Spleen (tissue), 11 donors: ENCODE results near the gene ERBB4. TPM values are rescaled to one million over a fixed set of nuclear protein-coding genes. Genes with fewer than 3 reads are reported as not detected.

ENCODE experiments used
- DNase-seq: peaks from one replicate; pipeline ENCODE4 v3.0.0-alpha.2; 2020
- H3K27ac ChIP-seq, 8 donors: fragments of 200-600 bp; sonication (generic) in 7 of 8; 1 replicate in 4 of 8; 2 replicates in 4 of 8; pipeline versions ENCODE4 v1.5.0 to v1.8.0; 2016 to 2021; ENCODE audit warnings: inconsistent platforms in 4 of 8, mild to moderate bottlenecking in 4 of 8, moderate library complexity in 1 of 8
- H3K27me3 ChIP-seq, 7 donors: fragments of 200-600 bp; sonication (generic) in 6 of 7; replicated peaks in 1 of 7; 1 replicate in 4 of 7; 2 replicates in 3 of 7; pipeline versions ENCODE4 v1.5.0 to v1.8.0; 2016 to 2021; ENCODE audit warnings: inconsistent platforms in 3 of 7, mild to moderate bottlenecking in 1 of 7
- H3K36me3 ChIP-seq, 6 donors: fragments of 200-600 bp; sonication (generic) in 5 of 6; 1 replicate in 4 of 6; 2 replicates in 2 of 6; pipeline versions ENCODE4 v1.5.0 to v1.8.0; 2016 to 2021; ENCODE audit warnings: inconsistent platforms in 2 of 6
- H3K4me1 ChIP-seq, 6 donors: fragments of 200-600 bp; sonication (generic) in 5 of 6; 1 replicate in 3 of 6; 2 replicates in 3 of 6; pipeline versions ENCODE4 v1.5.0 to v1.8.0; 2016 to 2021; ENCODE audit warnings: inconsistent platforms in 3 of 6
- H3K4me3 ChIP-seq, 8 donors: fragments of 200-600 bp; sonication (generic) in 7 of 8; 1 replicate in 4 of 8; 2 replicates in 4 of 8; pipeline versions ENCODE4 v1.5.0 to v1.8.0; 2016 to 2021; ENCODE audit warnings: inconsistent platforms in 4 of 8, mild to moderate bottlenecking in 4 of 8, moderate library complexity in 2 of 8
- H3K9me3 ChIP-seq, 8 donors: fragments of 200-600 bp; sonication (generic) in 7 of 8; 1 replicate in 4 of 8; 2 replicates in 4 of 8; pipeline versions ENCODE4 v1.5.0 to v1.8.0; 2016 to 2021; ENCODE audit warnings: inconsistent platforms in 4 of 8
- CTCF ChIP-seq, 11 experiments: fragments of 200-600 bp in 7 of 11; fragments of 450-650 bp in 4 of 11; sonication (generic) in 4 of 11; IDR thresholded peaks in 8 of 11; conservative IDR thresholded peaks in 3 of 11; 1 replicate in 7 of 11; 2 replicates in 4 of 11; pipeline versions ENCODE4 v1.4.0 to v1.8.0; 2016 to 2021; ENCODE audit warnings: antibody characterized with exemption in 11 of 11, inconsistent platforms in 4 of 11, mild to moderate bottlenecking in 1 of 11
- POLR2A ChIP-seq, 3 donors: fragments of 450-650 bp; IDR thresholded peaks; one replicate each; pipeline ENCODE4 v1.5.1; 2017; ENCODE audit warnings: antibody characterized with exemption in 3 of 3, mild to moderate bottlenecking in 1 of 3
- POLR2AphosphoS5 ChIP-seq, 3 donors: sonication (generic); formaldehyde crosslinking; IDR thresholded peaks; one replicate each; pipeline ENCODE4 v1.5.1; 2017; ENCODE audit warnings: antibody characterized with exemption in 3 of 3
- WGBS, 5 donors: extraction: QIAGEN DNeasy Blood & Tissue Kit in 3 of 5; methylation state at CpG; one replicate each; pipeline versions ENCODE4 v1.1.5 to v1.1.7; 2013 to 2018; 5-methylcytosine and 5-hydroxymethylcytosine counted together
- intact Hi-C: fragments of 100-400 bp; cut with DNase I; formaldehyde crosslinking; loops from one replicate; pipeline ENCODE4 v1.15.0; 2023; ENCODE audit warnings: low total_unique reads
- polyA plus RNA-seq, 3 donors: library from polyadenylated mRNA; stranded (reverse); fragments of 200-250 nt; gene quantifications; one replicate each; pipeline ENCODE4 v1.2.1, GENCODE V29; 2013
- total RNA-seq, 7 donors: library from RNA; depleted of rRNA in 3 of 7; stranded (reverse); fragments of >200 nt in 3 of 7; fragmentation: NEBNext Ultra II Directional in 4 of 7; extraction: Animal tissue kit (Norgen Biotek cat#: 25700) in 4 of 7; gene quantifications; one replicate each; pipeline versions ENCODE4 v1.1.0 to v1.2.1, GENCODE V29; 2016 to 2021
- donor health status: healthy with polysubstance abuse.
- donor health status: DM: no; HTN: no; CAD: no; lungs with moderate emphysema.
- donor health status: DM: no; HTN: no; CAD: no.
- donor health status: Bipolar disorder and iron deficiency.
- donor health status: healthy.
- donor health status: DM: no; HTN: no; CAD: no.
- donor health status: DM: yes; HTN: yes; CAD: no.

Gene ERBB4
- total and polyA plus RNA-seq, 10 donors: under 0.01 to 1.4 (median 0.35) TPM

- H3K4me3 ChIP-seq: no peak overlapping the region
- no peak overlapping the region for H3K27ac ChIP-seq
- peaks cover 0 to 31% (median 11%) of the 10 kb centered on the region in 8 donors for H3K9me3 ChIP-seq
- H3K27me3 ChIP-seq: no peaks in the 10 kb centered on the region
- H3K4me1 ChIP-seq: no peaks in the 10 kb centered on the region
- H3K36me3 ChIP-seq: no peaks in the 10 kb centered on the region
- TF ChIP-seq CTCF (IDR thresholded peaks at IDR 0.05 in 8 of 11, conservative IDR thresholded peaks at IDR 0.05 in 3 of 11): no peak
- TF ChIP-seq POLR2AphosphoS5 (IDR thresholded peaks at IDR 0.05): no peak
- no peak for TF ChIP-seq POLR2A (IDR thresholded peaks at IDR 0.05)
- DNase-seq: no peak
- intact Hi-C loops: no loop called here
Observed at GRCh38 chr2:211503856-211504255, 1034.7 kb downstream of the ERBB4 start.

GRCh38 chr2:211503198-211503597 is 1035.4 kb downstream of the ERBB4 start:
- Histone ChIP-seq H3K9me3 (peaks cover 0 to 31% (median 11%) of the 10 kb centered on the region in 8 donors), H3K27ac (no peak overlapping the region), H3K36me3 (no peaks in the 10 kb centered on the region), H3K4me3 (no peak overlapping the region), H3K4me1 (no peaks in the 10 kb centered on the region), H3K27me3 (no peaks in the 10 kb centered on the region)
- intact Hi-C loops: no loop called here
- TF ChIP-seq CTCF (IDR thresholded peaks at IDR 0.05 in 8 of 11, conservative IDR thresholded peaks at IDR 0.05 in 3 of 11) (no peak), POLR2AphosphoS5 (IDR thresholded peaks at IDR 0.05) (no peak), POLR2A (IDR thresholded peaks at IDR 0.05) (no peak)
- WGBS, 5 donors: 84 to 95% (median 90%) methylated on average over 3 to 4 of the region's 4 CpGs
- DNase-seq: no peak

GRCh38 chr2:211498551-211499205 is 1039.9 kb downstream of the ERBB4 start:
- H3K36me3 ChIP-seq: no peaks in the 10 kb centered on the region
- intact Hi-C loops: no loop called here
- TF ChIP-seq CTCF (IDR thresholded peaks at IDR 0.05 in 8 of 11, conservative IDR thresholded peaks at IDR 0.05 in 3 of 11) (no peak), POLR2AphosphoS5 (IDR thresholded peaks at IDR 0.05) (no peak), POLR2A (IDR thresholded peaks at IDR 0.05) (no peak)

GRCh38 chr2:211495339-211495738 is 1043.3 kb downstream of the ERBB4 start:
- 75 to 88% (median 83%) methylated on average over 3 of the region's 3 CpGs for WGBS, 5 donors
- Histone ChIP-seq H3K4me1 (no peaks in the 10 kb centered on the region), H3K27ac (no peak overlapping the region), H3K27me3 (no peaks in the 10 kb centered on the region), H3K9me3 (no peaks in the 10 kb centered on the region), H3K4me3 (no peak overlapping the region), H3K36me3 (no peaks in the 10 kb centered on the region)
- no peak for DNase-seq
- no peak for TF ChIP-seq CTCF (IDR thresholded peaks at IDR 0.05 in 8 of 11, conservative IDR thresholded peaks at IDR 0.05 in 3 of 11)
- no peak for TF ChIP-seq POLR2AphosphoS5 (IDR thresholded peaks at IDR 0.05)
- no peak for TF ChIP-seq POLR2A (IDR thresholded peaks at IDR 0.05)
- intact Hi-C loops: no loop called here

More at GRCh38 chr2:211498551-211499205, 1039.9 kb downstream of the ERBB4 start:
- DNase-seq: no peak
- Histone ChIP-seq H3K4me1 (no peaks in the 10 kb centered on the region), H3K27me3 (no peaks in the 10 kb centered on the region), H3K4me3 (no peak overlapping the region), H3K27ac (no peak overlapping the region), H3K9me3 (peaks cover 0 to 7% (median 2%) of the 10 kb centered on the region in 8 donors)
- WGBS, 5 donors: 33 to 52% (median 40%) methylated on average over 3 of the region's 3 CpGs
